Activated CD8-positive, alpha-beta T cell treated with anti-CD3 and anti-CD28 coated beads for 36 hours (primary cell): ENCODE data around the gene FEM1B. TPM values are rescaled to one million over a fixed set of nuclear protein-coding genes. Genes with fewer than 3 reads are reported as not detected.

Experiments used
- ATAC-seq: fragments of 200-7000 bp; cut with Tn5 transposase; one replicate; pipeline ENCODE4 v1.10.0; 2021; ENCODE audit warnings: mild to moderate bottlenecking, moderate library complexity
- CTCF ChIA-PET: fragments of 350-600 bp; sonication (Branson Sonifier 250); formaldehyde crosslinking; loops from one replicate; lab custom pipeline; 2021; ENCODE audit warnings: antibody characterized with exemption; lab: Charles Lee
- POLR2A ChIA-PET: fragments of 350-600 bp; sonication (Branson Sonifier 250); formaldehyde crosslinking; loops from one replicate; lab custom pipeline; 2021; ENCODE audit warnings: antibody characterized with exemption; lab: Charles Lee
- DNase-seq: peaks from one replicate; pipeline ENCODE4 v3.0.0-alpha.2; 2020
- H3K27ac Mint-ChIP-seq: one replicate; pipeline ENCODE4 v1.8.0; 2021; ENCODE audit warnings: mild to moderate bottlenecking, mixed read lengths
- H3K27me3 Mint-ChIP-seq: one replicate; pipeline ENCODE4 v1.8.0; 2021; ENCODE audit warnings: mixed read lengths
- H3K36me3 Mint-ChIP-seq: one replicate; pipeline ENCODE4 v1.8.0; 2021; ENCODE audit warnings: low read depth, mixed read lengths
- H3K4me1 Mint-ChIP-seq: one replicate; pipeline ENCODE4 v1.8.0; 2021; ENCODE audit warnings: low read depth, mixed read lengths
- H3K4me3 Mint-ChIP-seq: one replicate; pipeline ENCODE4 v1.8.0; 2021; ENCODE audit warnings: mild to moderate bottlenecking, moderate library complexity, mixed read lengths
- H3K9me3 Mint-ChIP-seq: one replicate; pipeline ENCODE4 v1.8.0; 2021; ENCODE audit warnings: mixed read lengths
- CTCF ChIP-seq: fragments of 200-600 bp; IDR thresholded peaks from one replicate; pipeline ENCODE4 v1.8.0; 2022; ENCODE audit warnings: antibody characterized with exemption, mild to moderate bottlenecking
- intact Hi-C: fragments of 100-400 bp; cut with micrococcal nuclease; formaldehyde crosslinking; loops from one replicate; pipeline ENCODE4 v1.10.0; 2022
- total RNA-seq, 2 experiments: library from RNA; stranded (reverse); gene quantifications; one replicate each; pipeline ENCODE4 v1.2.3, GENCODE V29; 2021

Gene FEM1B
- total RNA-seq, 2 experiments from 2014 or later = 37.1 to 44.4 TPM

GRCh38 chr15:68337826-68338225, 60.3 kb downstream of the FEM1B start:
- no peaks in the 10 kb centered on the region for H3K36me3 Mint-ChIP-seq
- no peak for TF ChIP-seq CTCF
- no peaks in the 10 kb centered on the region for H3K4me1 Mint-ChIP-seq
- H3K27ac Mint-ChIP-seq = no peak overlapping the region
- ATAC-seq (no peak), DNase-seq (no peak)
- POLR2A ChIA-PET = no interaction called here
- H3K9me3 Mint-ChIP-seq = no peaks in the 10 kb centered on the region
- no peaks in the 10 kb centered on the region for H3K27me3 Mint-ChIP-seq
- no peak overlapping the region for H3K4me3 Mint-ChIP-seq
- intact Hi-C loops = no loop called here
- CTCF ChIA-PET = no interaction called here

- ATAC-seq = no peak
- intact Hi-C loops = no loop called here
Measured at GRCh38 chr15:68339481-68339880, 61.9 kb downstream of the FEM1B start.

GRCh38 chr15:68340726-68341671, 63.5 kb downstream of the FEM1B start:
- H3K4me3 Mint-ChIP-seq = no peak overlapping the region
- H3K27ac Mint-ChIP-seq = no peak overlapping the region
- ChIA-PET CTCF (interaction anchor here (1.0 kb wide), 1 partner anchor 34 kb away, joined by 3 read pairs; no protein-coding TSS in a partner anchor), POLR2A (interaction anchor here (1.5 kb wide), 1 partner anchor 9 kb away, joined by 4 read pairs; no protein-coding TSS in a partner anchor)
- DNase-seq = no peak
- intact Hi-C loops = no loop called here
- H3K27me3 Mint-ChIP-seq = no peaks in the 10 kb centered on the region
- no peaks in the 10 kb centered on the region for H3K4me1 Mint-ChIP-seq
- H3K9me3 Mint-ChIP-seq = no peaks in the 10 kb centered on the region
- ATAC-seq = no peak
- TF ChIP-seq CTCF = no peak
- no peaks in the 10 kb centered on the region for H3K36me3 Mint-ChIP-seq

More at GRCh38 chr15:68339481-68339880, 61.9 kb downstream of the FEM1B start:
- H3K4me3 Mint-ChIP-seq = no peak overlapping the region
- H3K36me3 Mint-ChIP-seq = no peaks in the 10 kb centered on the region
- H3K27me3 Mint-ChIP-seq = no peaks in the 10 kb centered on the region
- H3K9me3 Mint-ChIP-seq = no peaks in the 10 kb centered on the region
- CTCF ChIA-PET = no interaction called here
- no peak for DNase-seq
- H3K4me1 Mint-ChIP-seq = no peaks in the 10 kb centered on the region
- TF ChIP-seq CTCF = no peak
- POLR2A ChIA-PET = no interaction called here
- no peak overlapping the region for H3K27ac Mint-ChIP-seq

- CTCF ChIA-PET = interaction anchor here (0.8 to 4.0 kb wide), 3 partner anchors 10 to 207 kb away, joined by 3 to 11 read pairs (median 4); no protein-coding TSS in a partner anchor
- Mint-ChIP-seq H3K27ac (no peak overlapping the region), H3K27me3 (no peaks in the 10 kb centered on the region), H3K9me3 (no peaks in the 10 kb centered on the region), H3K36me3 (no peaks in the 10 kb centered on the region), H3K4me1 (no peaks in the 10 kb centered on the region), H3K4me3 (no peak overlapping the region)
- DNase-seq (no peak), ATAC-seq (no peak)
- POLR2A ChIA-PET = interaction anchor here (1.2 to 1.5 kb wide), 2 partner anchors 8 to 17 kb away, joined by 4 read pairs; no protein-coding TSS in a partner anchor
- no peak for TF ChIP-seq CTCF
- intact Hi-C loops = no loop called here
Measured at GRCh38 chr15:68341760-68342725, 64.5 kb downstream of the FEM1B start.
